Loucy (cell line): Measurements from ENCODE around the gene SMAD7.

Experiments used
- H2AFZ ChIP-seq: fragments of 200-600 bp; sonication (generic); 2 replicates; pipeline ENCODE4 v1.6.0; 2016; ENCODE audit warnings: antibody characterized with exemption, mild to moderate bottlenecking, low read length, moderate library complexity
- H3F3A ChIP-seq: fragments of 200-600 bp; 2 replicates; pipeline ENCODE4 v1.6.0; 2016; ENCODE audit warnings: antibody characterized with exemption, low read depth, mild to moderate bottlenecking
- H3K27me3 ChIP-seq: fragments of 200-600 bp; sonication (generic); 2 replicates; pipeline ENCODE4 v1.6.1; 2014; ENCODE audit warnings: low read length, mild to moderate bottlenecking; ENCODE audit not compliant: insufficient read depth, poor library complexity, severe bottlenecking
- H3K36me3 ChIP-seq: fragments of 200-600 bp; sonication (generic); 2 replicates; pipeline ENCODE4 v1.6.1; 2016; ENCODE audit warnings: low read length; ENCODE audit not compliant: insufficient read depth
- H3K4me1 ChIP-seq: fragments of 200-600 bp; sonication (generic); 2 replicates; pipeline ENCODE4 v1.5.1; 2014; ENCODE audit warnings: low read length, mild to moderate bottlenecking; ENCODE audit not compliant: insufficient read depth, poor library complexity, severe bottlenecking
- H3K4me2 ChIP-seq: fragments of 200-600 bp; sonication (generic); 2 replicates; pipeline ENCODE4 v1.6.0; 2014; ENCODE audit warnings: antibody characterized with exemption, low read length, low read depth, mild to moderate bottlenecking; ENCODE audit not compliant: poor library complexity, severe bottlenecking
- H3K4me3 ChIP-seq: fragments of 200-600 bp; sonication (generic); 2 replicates; pipeline ENCODE4 v1.5.1; 2014; ENCODE audit warnings: low read length, mild to moderate bottlenecking, mixed read lengths; ENCODE audit not compliant: poor library complexity, severe bottlenecking
- H3K79me2 ChIP-seq: fragments of 200-600 bp; sonication (generic); 2 replicates; pipeline ENCODE4 v1.6.1; 2014; ENCODE audit warnings: low read length; ENCODE audit not compliant: insufficient read depth
- H3K9ac ChIP-seq: fragments of 200-600 bp; sonication (generic); 2 replicates; pipeline ENCODE4 v1.6.0; 2014; ENCODE audit warnings: mild to moderate bottlenecking, low read depth, low read length, moderate library complexity; ENCODE audit not compliant: poor library complexity, severe bottlenecking
- H3K9me2 ChIP-seq: fragments of 200-600 bp; sonication (generic); replicated peaks from 2 replicates; pipeline ENCODE4 v1.6.1; 2016; ENCODE audit warnings: low read depth, low read length, mixed read lengths
- H3K9me3 ChIP-seq: fragments of 200-600 bp; sonication (generic); 2 replicates; pipeline ENCODE4 v1.6.1; 2014; ENCODE audit warnings: mild to moderate bottlenecking, antibody characterized with exemption, low read length, low read depth; ENCODE audit not compliant: insufficient read depth
- H4K20me1 ChIP-seq: fragments of 200-600 bp; sonication (generic); 2 replicates; pipeline ENCODE4 v1.6.0; 2014; ENCODE audit warnings: antibody characterized with exemption, low read length, mild to moderate bottlenecking; ENCODE audit not compliant: insufficient read depth, poor library complexity, severe bottlenecking
- EZH2phosphoT487 ChIP-seq: fragments of 200-600 bp; IDR thresholded peaks from 2 replicates; pipeline ENCODE4 v1.6.1; 2018; ENCODE audit warnings: antibody characterized with exemption, mild to moderate bottlenecking, moderate library complexity, borderline replicate concordance
- TF ChIP-seq, protein P1 (sequence below): fragments of 200-600 bp; sonication (generic); conservative IDR thresholded peaks from 2 replicates; pipeline ENCODE4 v1.5.1; 2014; ENCODE audit warnings: mild to moderate bottlenecking, antibody characterized with exemption, low read length

Gene SMAD7

DNA sequence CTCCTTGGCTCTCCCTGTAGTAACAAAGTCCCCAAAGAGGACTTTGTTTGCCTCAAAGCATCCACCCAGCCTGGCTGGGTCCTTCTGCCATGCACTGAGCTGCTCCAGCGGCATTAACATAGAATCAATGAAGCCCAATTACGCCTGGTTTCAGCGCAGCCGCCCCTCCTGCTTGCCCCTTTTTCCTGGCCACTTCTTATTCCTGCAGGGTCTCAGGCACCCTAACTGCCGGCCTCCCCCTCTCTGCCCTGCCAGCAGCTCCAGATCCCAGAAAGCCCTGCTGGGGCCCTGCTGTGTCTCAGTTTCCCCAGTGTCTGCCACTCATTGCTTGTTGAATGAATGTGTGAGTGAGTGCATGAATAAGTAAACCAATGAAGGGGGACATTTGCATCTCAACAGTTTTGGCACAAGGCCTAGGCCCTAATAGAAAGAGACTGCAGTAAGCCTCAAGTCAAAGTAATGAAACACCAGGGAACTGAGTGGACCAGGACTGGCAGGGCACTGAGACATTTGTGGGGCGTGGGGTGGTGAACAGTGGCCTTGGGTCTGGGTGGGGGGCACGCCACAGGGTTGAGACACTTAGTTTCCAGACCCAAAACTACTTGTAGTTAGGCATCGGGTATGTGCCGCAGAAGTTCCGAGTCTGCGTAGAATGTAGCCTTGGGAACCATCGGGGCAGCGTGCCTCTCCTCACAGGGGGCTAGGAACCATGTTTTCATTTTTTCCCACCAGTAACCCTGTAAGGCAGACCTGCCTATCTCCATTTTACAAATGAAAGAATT lies 60.6 kb downstream of the SMAD7 start:
- H2AFZ ChIP-seq: no peak overlapping the region
- no peaks in the 10 kb centered on the region for H3F3A ChIP-seq
- H3K9ac ChIP-seq: no peak overlapping the region
- no peaks in the 10 kb centered on the region for H3K9me3 ChIP-seq
- H3K79me2 ChIP-seq: no peaks in the 10 kb centered on the region
- no peaks in the 10 kb centered on the region for H3K27me3 ChIP-seq
- H3K4me3 ChIP-seq: no peak overlapping the region
- no peaks in the 10 kb centered on the region for H3K9me2 ChIP-seq
- no peaks in the 10 kb centered on the region for H3K4me1 ChIP-seq
- no peak overlapping the region for H3K4me2 ChIP-seq
- TF ChIP-seq, protein P1, sequence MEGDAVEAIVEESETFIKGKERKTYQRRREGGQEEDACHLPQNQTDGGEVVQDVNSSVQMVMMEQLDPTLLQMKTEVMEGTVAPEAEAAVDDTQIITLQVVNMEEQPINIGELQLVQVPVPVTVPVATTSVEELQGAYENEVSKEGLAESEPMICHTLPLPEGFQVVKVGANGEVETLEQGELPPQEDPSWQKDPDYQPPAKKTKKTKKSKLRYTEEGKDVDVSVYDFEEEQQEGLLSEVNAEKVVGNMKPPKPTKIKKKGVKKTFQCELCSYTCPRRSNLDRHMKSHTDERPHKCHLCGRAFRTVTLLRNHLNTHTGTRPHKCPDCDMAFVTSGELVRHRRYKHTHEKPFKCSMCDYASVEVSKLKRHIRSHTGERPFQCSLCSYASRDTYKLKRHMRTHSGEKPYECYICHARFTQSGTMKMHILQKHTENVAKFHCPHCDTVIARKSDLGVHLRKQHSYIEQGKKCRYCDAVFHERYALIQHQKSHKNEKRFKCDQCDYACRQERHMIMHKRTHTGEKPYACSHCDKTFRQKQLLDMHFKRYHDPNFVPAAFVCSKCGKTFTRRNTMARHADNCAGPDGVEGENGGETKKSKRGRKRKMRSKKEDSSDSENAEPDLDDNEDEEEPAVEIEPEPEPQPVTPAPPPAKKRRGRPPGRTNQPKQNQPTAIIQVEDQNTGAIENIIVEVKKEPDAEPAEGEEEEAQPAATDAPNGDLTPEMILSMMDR: no peak
- TF ChIP-seq EZH2phosphoT487: no peak
- no peaks in the 10 kb centered on the region for H4K20me1 ChIP-seq
- H3K36me3 ChIP-seq: no peaks in the 10 kb centered on the region

- H3K9me3 ChIP-seq: no peaks in the 10 kb centered on the region
- no peak overlapping the region for H3K4me3 ChIP-seq
- H3K4me1 ChIP-seq: no peaks in the 10 kb centered on the region
- H3F3A ChIP-seq: no peaks in the 10 kb centered on the region
- no peaks in the 10 kb centered on the region for H3K9me2 ChIP-seq
- H3K4me2 ChIP-seq: no peak overlapping the region
- H2AFZ ChIP-seq: no peak overlapping the region
- TF ChIP-seq, protein P1: no peak
- no peak for TF ChIP-seq EZH2phosphoT487
- no peaks in the 10 kb centered on the region for H4K20me1 ChIP-seq
- H3K79me2 ChIP-seq: no peaks in the 10 kb centered on the region
- no peaks in the 10 kb centered on the region for H3K27me3 ChIP-seq
- H3K9ac ChIP-seq: no peak overlapping the region
- no peaks in the 10 kb centered on the region for H3K36me3 ChIP-seq
Measured at GRCh38 chr18:48889115-48889941, 61.4 kb downstream of the SMAD7 start.

DNA sequence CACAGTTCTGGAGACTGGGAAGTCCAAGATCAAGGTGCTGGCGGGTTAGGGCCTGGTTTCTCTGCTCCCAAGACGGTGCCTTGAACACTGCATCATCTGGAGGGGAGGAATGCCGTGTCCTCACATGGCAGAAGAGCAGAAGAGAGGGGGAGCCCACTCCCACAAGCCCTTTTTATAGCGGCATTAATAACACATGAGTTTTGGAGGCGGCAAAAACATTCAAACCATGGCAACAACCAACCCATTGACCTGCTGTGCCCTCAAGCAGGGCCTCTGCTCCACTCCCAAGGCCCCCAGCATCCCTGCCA lies 62.0 kb downstream of the SMAD7 start:
- Histone ChIP-seq H3K27me3 (no peaks in the 10 kb centered on the region), H3K4me2 (no peak overlapping the region), H3K4me3 (no peak overlapping the region), H3K9me2 (no peaks in the 10 kb centered on the region), H2AFZ (no peak overlapping the region), H3K9ac (no peak overlapping the region), H3K79me2 (no peaks in the 10 kb centered on the region), H3K36me3 (no peaks in the 10 kb centered on the region), H3F3A (no peaks in the 10 kb centered on the region), H3K9me3 (no peaks in the 10 kb centered on the region), H3K4me1 (no peaks in the 10 kb centered on the region), H4K20me1 (no peaks in the 10 kb centered on the region)
- TF ChIP-seq, protein P1: no peak
- no peak for TF ChIP-seq EZH2phosphoT487
